Right ventricle myocardium inferior (tissue), 1 donor: ENCODE results near the gene SPHK2. TPM values are rescaled to one million over a fixed set of nuclear protein-coding genes. Genes with fewer than 3 reads are reported as not detected.
"Not testable (repeated sequence)": the region's sequence is repeated elsewhere in the genome, so short reads cannot be mapped to it uniquely, and the experiment has no call there.

ENCODE experiments used
- ATAC-seq: fragments of 200-7000 bp; cut with Tn5 transposase; one replicate; pipeline ENCODE4 v1.9.1; 2020; ENCODE audit warnings: mild to moderate bottlenecking, moderate library complexity
- DNase-seq: peaks from one replicate; pipeline ENCODE4 v3.0.0; 2021; ENCODE audit errors: missing footprints
- intact Hi-C: fragments of 100-400 bp; cut with DNase I; formaldehyde crosslinking; loops from one replicate; pipeline ENCODE4 v1.11.0; 2022
- total RNA-seq: library from RNA; stranded (reverse); fragmentation: NEBNext Ultra II Directional; extraction: Animal tissue kit (Norgen Biotek cat#: 25700); gene quantifications from one replicate; pipeline ENCODE4 v1.2.1, GENCODE V29; 2021
- donor health status: DM: no; HTN: yes; CAD: no; lungs with severe emphysema.

Gene SPHK2
- total RNA-seq, 1 donor from 2014 or later = 7.2 TPM

DNA sequence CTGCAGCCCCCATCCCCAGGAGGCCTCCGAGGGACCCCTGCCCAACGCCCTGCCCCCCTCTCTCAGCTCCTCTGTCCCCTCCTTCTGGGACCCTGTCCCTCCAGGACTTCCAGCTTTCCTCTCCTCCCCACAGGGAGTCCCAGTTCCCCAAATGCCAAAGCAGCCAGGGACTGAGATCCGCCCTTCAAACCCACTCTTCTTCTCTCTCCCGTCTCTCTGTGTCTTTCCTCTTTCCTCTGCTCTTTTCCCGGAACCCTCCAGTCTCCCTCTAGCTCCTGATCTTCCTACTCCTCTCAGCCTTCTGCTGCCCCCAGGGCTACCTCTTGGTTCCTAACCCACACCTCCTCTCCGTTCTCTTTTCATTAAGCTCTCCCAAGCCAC lies 26.3 kb downstream of the SPHK2 start:
- ATAC-seq (peak; percentile 9), DNase-seq (no peak)
- intact Hi-C loops = loop anchor here (5.0 kb wide), 2 partner anchors 137 to 197 kb away; no protein-coding TSS in a partner anchor

DNA sequence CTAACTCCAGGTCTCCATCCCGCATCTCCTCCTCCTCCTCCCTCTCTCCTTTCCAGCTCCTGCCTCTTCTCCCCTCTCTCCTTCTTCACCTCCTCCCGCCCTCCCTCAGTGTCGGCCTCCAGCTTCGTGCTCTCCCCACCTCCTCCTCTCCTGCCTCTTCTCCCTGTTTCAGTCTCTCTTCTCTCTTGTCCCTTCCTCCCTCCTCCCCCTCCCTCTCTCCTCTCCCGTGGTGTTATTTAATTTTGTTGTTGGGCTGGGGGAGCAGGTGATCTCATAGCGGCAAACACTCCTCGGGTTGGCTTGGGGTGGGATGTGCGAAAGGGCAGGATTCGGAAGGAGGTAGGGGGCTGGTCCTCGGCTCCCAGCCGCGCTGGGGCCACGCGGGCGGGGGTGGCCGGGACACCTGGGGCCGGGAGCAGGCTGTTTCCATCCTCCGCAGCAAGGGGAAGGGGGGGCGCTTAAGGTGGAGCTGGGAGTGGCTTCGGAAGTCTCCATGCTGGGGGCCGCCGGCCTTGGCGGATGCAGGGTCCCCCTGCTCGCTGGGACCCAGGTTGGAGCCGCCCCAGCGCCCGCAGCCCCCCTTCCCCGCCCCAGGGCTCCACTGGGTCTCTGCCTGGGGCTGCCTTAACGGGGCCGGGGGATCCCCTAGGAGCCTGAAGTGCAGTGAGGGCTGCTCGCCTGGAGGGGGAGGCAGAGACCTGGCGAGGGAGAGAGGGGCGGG lies 26.9 kb downstream of the SPHK2 start, which contains the start of gene CA11:
CA11 (minus strand) TSS at position 187 of the 721 bp plus-strand sequence. CDS start 555 bp downstream, outside the sequence.
- intact Hi-C loops = loop anchor here (1.0 to 5.0 kb wide), 3 partner anchors 29 to 196 kb away; no protein-coding TSS in a partner anchor
- ATAC-seq (peak; percentile 92), DNase-seq (peak; percentile 87)

DNA sequence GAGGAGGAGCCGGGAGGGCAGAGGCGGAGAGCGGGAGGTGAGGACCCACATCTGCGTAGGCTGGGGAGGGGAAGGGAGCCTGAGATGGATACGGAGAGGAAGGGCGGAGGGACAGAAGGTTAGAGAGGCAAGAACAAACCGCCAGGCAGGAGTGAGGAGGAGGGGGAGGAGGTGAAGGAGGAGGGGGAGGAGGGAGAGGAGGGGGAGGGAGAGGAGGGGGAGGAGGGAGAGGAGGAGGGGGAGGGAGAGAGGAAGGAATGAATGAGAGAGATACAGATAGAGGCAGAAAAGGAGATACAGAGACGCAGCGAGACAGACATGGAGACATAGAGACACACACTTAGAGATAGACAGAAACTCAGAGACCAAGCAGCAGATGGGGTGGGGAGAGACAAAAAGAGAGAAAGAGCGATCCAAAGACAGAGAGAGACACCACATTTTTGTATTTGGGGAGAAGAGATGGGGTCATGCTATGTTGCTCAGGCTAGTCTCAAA lies 27.5 kb downstream of the SPHK2 start:
- intact Hi-C loops = loop anchor here (1.0 to 5.0 kb wide), 3 partner anchors 29 to 196 kb away; no protein-coding TSS in a partner anchor
- ATAC-seq (no peak), DNase-seq (no peak)

GRCh38 chr19:48648134-48648533 lies 28.8 kb downstream of the SPHK2 start:
- DNase-seq = no peak
- intact Hi-C loops = loop anchor here (5.0 kb wide), 2 partner anchors 134 to 194 kb away; no protein-coding TSS in a partner anchor
- no peak for ATAC-seq

GRCh38 chr19:48650974-48651682 lies 31.8 kb downstream of the SPHK2 start:
- ATAC-seq (no peak), DNase-seq (no peak)
- intact Hi-C loops = no loop called here

- intact Hi-C loops = no loop called here
- ATAC-seq (no peak), DNase-seq (no peak)
Observed at GRCh38 chr19:48651683-48652048, 32.4 kb downstream of the SPHK2 start.

- intact Hi-C loops = no loop called here
- ATAC-seq = no peak
- no peak for DNase-seq
Observed at GRCh38 chr19:48654299-48655059, 35.2 kb downstream of the SPHK2 start.

DNA sequence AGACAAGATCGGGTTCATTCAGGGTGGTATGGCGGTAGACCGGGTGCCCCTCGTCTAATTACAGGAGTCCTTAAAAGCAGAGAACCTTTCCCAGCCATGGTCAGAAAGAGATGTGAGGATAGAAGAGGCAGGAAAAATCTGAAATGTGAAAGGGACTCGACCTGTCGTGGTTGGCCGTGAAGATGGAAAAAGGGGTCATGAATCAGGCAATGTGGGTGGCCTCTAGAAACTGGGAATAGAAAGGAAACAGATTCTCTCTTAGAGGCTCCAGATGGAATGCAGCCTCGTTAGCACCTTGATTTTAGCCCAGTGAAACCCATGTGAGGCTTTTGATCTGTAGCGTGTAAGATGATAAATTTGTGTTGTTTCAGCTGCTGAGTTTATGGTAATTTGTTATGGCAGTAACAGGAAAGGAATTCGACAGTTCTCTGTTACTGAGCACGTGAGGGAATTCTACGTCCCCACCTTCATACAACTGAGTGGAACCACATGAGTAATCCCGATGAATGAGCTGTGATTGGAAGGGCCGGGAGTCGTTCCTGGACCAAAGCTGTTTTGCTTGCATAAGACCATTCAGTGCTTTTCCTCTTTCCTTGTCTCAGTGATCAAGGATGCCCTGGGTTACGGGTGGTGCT lies 37.7 kb downstream of the SPHK2 start:
- intact Hi-C loops = no loop called here
- no peak for ATAC-seq
- no peak for DNase-seq

DNA sequence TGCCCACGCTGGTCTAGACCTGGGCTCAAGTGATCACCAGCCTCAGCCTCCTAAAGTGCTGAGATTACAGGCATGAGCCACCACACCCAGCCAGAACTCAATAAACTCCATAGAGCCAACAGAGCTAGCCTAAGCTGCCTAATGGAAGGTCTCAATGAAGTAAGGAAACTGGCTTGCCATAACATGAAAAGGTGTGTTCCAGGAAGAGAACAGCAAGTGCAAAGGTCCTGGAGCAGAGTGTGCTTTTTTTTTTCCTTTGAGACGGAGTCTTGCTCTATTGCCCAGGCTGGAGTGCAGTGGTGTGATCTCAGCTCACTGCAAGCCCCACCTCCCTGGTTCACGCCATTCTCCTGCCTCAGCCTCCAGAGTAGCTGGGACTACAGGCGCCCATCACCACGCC lies 38.5 kb downstream of the SPHK2 start:
- ATAC-seq, intact Hi-C loops, DNase-seq: not testable (repeated sequence)

- intact Hi-C loops = no loop called here
- ATAC-seq (no peak), DNase-seq (no peak)
Observed at GRCh38 chr19:48658483-48658882, 39.2 kb downstream of the SPHK2 start.

DNA sequence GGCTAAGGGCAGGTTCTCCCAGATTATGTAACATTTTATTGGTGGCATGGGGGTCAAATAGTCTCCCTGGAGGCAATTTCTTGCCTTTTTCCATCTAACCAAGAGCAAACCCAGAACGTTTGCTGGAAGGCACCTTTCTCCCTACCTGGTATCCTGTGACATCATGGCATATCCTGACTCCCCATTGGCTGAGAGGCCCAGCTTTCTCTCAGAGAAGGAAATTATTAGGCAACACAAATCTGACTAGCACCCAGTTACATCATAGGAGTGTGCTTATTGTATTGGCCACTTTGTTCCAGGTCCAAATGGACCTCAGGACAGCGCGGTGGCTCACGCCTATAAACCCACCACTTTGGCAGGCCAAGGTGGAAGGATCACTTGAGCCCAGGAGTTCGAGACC lies 40.5 kb downstream of the SPHK2 start:
- DNase-seq (no peak), ATAC-seq (no peak)
- intact Hi-C loops = no loop called here

DNA sequence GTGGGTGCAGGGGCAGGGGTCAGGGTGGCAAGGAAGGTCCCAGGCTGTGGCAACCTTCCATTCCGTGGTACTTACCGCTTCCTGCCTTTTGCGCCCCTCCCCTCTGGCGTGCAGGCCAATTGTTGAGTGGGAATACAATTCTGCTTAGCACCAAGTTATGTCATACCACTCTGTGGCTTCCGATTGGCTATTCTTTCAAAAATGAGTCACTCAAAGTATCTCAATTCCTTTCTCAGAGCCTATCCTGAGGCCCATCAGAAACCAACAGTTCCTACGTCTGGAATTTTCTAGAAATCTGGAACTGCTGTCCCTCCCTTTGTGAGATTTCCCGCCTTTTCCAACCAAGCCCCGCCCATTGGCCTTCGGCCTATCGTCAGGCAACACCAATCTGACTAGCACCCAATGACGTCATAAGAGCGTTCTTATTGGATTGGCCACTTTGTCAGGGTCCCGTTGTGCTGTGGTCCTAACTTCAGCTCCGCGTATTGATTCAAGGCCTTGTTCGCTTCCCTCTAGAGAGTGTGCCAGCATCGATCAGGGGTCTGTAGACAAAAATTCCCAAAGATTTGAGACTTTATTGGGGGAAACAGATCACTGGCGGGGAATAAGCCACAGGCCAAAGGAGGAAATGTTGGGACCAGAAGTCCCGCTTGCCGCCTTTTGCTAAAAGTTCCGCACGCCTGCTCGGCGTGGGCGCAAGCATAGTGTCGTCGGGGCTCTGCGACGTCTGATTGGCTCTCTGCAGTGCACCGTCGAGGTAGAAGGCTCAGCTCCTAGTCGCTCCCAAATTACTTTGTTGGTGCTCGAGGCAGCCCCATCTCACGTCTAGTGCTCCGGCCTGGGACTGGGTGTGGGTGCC lies 41.8 kb downstream of the SPHK2 start:
- DNase-seq = peak; percentile 91
- ATAC-seq = peak; percentile 88
- intact Hi-C loops = no loop called here

DNA sequence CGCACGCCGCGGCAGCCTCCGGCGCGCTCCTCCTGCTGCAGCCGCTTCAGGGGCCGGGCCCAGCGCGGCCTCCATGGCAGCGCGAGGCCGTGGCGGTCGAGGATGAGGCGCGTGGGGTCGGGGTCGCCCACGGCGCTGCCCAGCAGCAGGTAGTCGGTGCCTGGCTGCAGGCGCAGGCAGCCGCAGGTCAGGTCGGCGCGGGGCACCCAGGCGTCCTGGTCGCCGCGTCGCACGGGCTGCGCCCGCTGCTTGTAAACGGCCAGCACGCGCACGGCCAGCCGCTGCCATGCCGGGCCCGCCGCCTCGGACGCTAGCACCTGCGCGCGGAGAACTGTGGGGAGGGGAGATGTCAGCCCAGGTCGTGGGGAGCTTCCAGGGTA lies 42.4 kb downstream of the SPHK2 start:
- DNase-seq (no peak), ATAC-seq (no peak)
- intact Hi-C loops = no loop called here

GRCh38 chr19:48663667-48664066 lies 44.4 kb downstream of the SPHK2 start:
- no peak for DNase-seq
- ATAC-seq = no peak
- intact Hi-C loops = no loop called here

DNA sequence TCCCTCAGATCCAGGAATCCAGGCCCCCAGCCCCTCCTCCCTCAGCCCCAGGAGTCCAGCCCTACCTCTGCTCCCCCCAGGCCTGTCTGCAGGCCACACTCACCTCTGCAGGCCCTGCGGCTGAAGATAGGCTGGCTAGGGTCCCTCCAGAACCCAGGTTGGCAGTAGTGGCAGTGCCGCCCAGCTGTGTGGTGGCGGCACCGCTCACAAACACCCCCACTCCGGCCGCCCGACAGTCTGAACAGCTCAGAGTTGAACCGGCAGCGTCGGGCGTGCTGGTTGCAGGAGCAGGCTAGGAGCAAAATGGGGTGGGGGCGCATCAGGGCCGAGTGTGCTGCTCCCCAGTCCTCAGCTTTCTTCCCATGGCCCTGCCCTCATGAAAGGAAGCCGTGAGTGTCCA lies 45.2 kb downstream of the SPHK2 start:
- DNase-seq = no peak
- intact Hi-C loops = no loop called here
- ATAC-seq = no peak

DNA sequence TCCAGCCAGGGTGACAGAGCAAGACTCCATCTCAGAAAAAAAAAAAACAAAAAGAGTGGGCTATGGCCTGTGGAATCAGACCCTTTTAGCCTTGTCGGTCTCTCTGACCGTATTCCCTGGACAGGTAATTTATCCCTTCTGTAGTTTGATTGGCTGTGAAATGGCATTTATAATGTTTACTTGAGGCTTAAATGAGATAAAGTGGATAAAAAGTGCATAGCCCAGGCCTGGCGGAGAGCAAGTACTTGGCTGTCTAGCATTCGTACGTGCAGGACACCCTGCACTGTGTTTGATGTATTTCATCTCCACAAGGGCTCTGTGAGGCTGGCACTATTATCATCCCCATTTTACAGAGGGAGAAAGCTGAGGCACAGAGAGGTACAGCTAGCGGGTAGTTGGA lies 46.5 kb downstream of the SPHK2 start:
- intact Hi-C loops = no loop called here
- ATAC-seq = no peak
- no peak for DNase-seq

GRCh38 chr19:48668332-48668731 lies 49.0 kb downstream of the SPHK2 start:
- no peak for DNase-seq
- ATAC-seq = no peak
- intact Hi-C loops = no loop called here

DNA sequence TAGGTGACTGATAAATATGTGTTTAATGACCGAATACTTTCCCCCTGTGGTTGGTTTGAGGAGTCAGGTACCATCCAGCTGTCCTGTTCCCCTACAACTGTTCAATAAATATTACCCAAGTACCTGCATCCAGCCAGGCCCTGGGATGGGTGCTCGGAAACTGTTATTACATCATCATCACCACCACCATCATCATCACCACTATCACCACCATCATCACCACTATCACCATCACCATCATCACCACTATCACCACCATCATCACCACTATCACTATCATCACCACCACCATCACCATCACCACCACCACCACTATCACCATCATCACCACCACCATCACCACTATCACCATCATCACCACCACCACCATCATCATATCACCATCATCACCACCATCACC lies 49.5 kb downstream of the SPHK2 start:
- ATAC-seq = no peak
- intact Hi-C loops = no loop called here
- DNase-seq = no peak
